ENCODE results near the gene SLC16A8. TPM values are rescaled to one million over a fixed set of nuclear protein-coding genes. Genes with fewer than 3 reads are reported as not detected.
"Not testable (repeated sequence)": the region's sequence is repeated elsewhere in the genome, so short reads cannot be mapped to it uniquely, and the experiment has no call there.

Gene SLC16A8
- total RNA-seq, 2 donors from 2014 or later: 0.39 TPM; not detected in 1

GRCh38 chr22:38118182-38118581 is 34.2 kb upstream of the SLC16A8 start:
- Mint-ChIP-seq H3K36me3 (no peaks in the 10 kb centered on the region), H3K27ac (no peak overlapping the region), H3K9me3 (no peaks in the 10 kb centered on the region)
- ATAC-seq: no peak
- no peak for DNase-seq (ENCODE audit: low spot score in 2 of 2)

GRCh38 chr22:38117556-38117955 is 33.6 kb upstream of the SLC16A8 start:
- not testable (repeated sequence) for DNase-seq (ENCODE audit: low spot score in 2 of 2); H3K9me3 Mint-ChIP-seq

GRCh38 chr22:38115423-38116205 is 31.6 kb upstream of the SLC16A8 start:
- DNase-seq (ENCODE audit: low spot score in 2 of 2) (no peak), ATAC-seq (no peak)
- H3K9me3 Mint-ChIP-seq: no peaks in the 10 kb centered on the region
- no peak overlapping the region for H3K27ac Mint-ChIP-seq
- H3K36me3 Mint-ChIP-seq: no peaks in the 10 kb centered on the region

More at GRCh38 chr22:38117556-38117955, 33.6 kb upstream of the SLC16A8 start:
- not testable (repeated sequence) for H3K36me3 Mint-ChIP-seq, ATAC-seq, H3K27ac Mint-ChIP-seq

- H3K27ac Mint-ChIP-seq: peak overlapping the region in 1 of 2 donors; percentile 88
- no peaks in the 10 kb centered on the region for H3K36me3 Mint-ChIP-seq
- peak; percentile 76 to 89 for DNase-seq (ENCODE audit: low spot score in 2 of 2)
- peak; percentile 89 for ATAC-seq
- no peaks in the 10 kb centered on the region for H3K9me3 Mint-ChIP-seq
Observed at GRCh38 chr22:38114484-38115398, 30.8 kb upstream of the SLC16A8 start.

GRCh38 chr22:38112381-38112780 is 28.4 kb upstream of the SLC16A8 start:
- ATAC-seq (no peak), DNase-seq (ENCODE audit: low spot score in 2 of 2) (no peak)
- Mint-ChIP-seq H3K27ac (no peak overlapping the region), H3K9me3 (no peaks in the 10 kb centered on the region), H3K36me3 (no peaks in the 10 kb centered on the region)

GRCh38 chr22:38111925-38112355 is 28.0 kb upstream of the SLC16A8 start:
- ATAC-seq (no peak), DNase-seq (ENCODE audit: low spot score in 2 of 2) (no peak)
- Mint-ChIP-seq H3K9me3 (no peaks in the 10 kb centered on the region), H3K27ac (no peak overlapping the region), H3K36me3 (no peaks in the 10 kb centered on the region)

GRCh38 chr22:38110863-38111852 is 27.2 kb upstream of the SLC16A8 start:
- H3K36me3 Mint-ChIP-seq: no peaks in the 10 kb centered on the region
- ATAC-seq: no peak
- no peaks in the 10 kb centered on the region for H3K9me3 Mint-ChIP-seq
- peak overlapping the region; percentile 48 to 55 for H3K27ac Mint-ChIP-seq
- DNase-seq (ENCODE audit: low spot score in 2 of 2): no peak

- ATAC-seq (no peak), DNase-seq (ENCODE audit: low spot score in 2 of 2) (no peak)
- H3K27ac Mint-ChIP-seq: peak within 1 kb of the TSS; percentile 62 to 77
- no peaks in the 10 kb centered on the region for H3K9me3 Mint-ChIP-seq
- H3K36me3 Mint-ChIP-seq: no peaks in the 10 kb centered on the region
Observed at GRCh38 chr22:38110008-38110862, 26.3 kb upstream of the SLC16A8 start, which contains the start of gene BAIAP2L2. BAIAP2L2 (minus strand) TSS chr22:38110684; CDS start chr22:38110525, 159 bp downstream.

GRCh38 chr22:38109371-38110001 is 25.5 kb upstream of the SLC16A8 start:
- Mint-ChIP-seq H3K9me3 (no peaks in the 10 kb centered on the region), H3K36me3 (no peaks in the 10 kb centered on the region), H3K27ac (peak overlapping the region; percentile 62 to 77)
- DNase-seq (ENCODE audit: low spot score in 2 of 2) (no peak), ATAC-seq (peak in 1 of 2 donors; percentile 34)

GRCh38 chr22:38108561-38109319 is 24.8 kb upstream of the SLC16A8 start:
- DNase-seq (ENCODE audit: low spot score in 2 of 2) (no peak), ATAC-seq (peak in 1 of 2 donors; percentile 16)
- Mint-ChIP-seq H3K27ac (peak overlapping the region in 1 of 2 donors; percentile 56), H3K36me3 (no peaks in the 10 kb centered on the region), H3K9me3 (no peaks in the 10 kb centered on the region)

GRCh38 chr22:38107692-38108515 is 23.9 kb upstream of the SLC16A8 start:
- DNase-seq (ENCODE audit: low spot score in 2 of 2) (no peak), ATAC-seq (no peak)
- no peaks in the 10 kb centered on the region for H3K9me3 Mint-ChIP-seq
- peak overlapping the region in 1 of 2 donors; percentile 56 for H3K27ac Mint-ChIP-seq
- H3K36me3 Mint-ChIP-seq: no peaks in the 10 kb centered on the region

GRCh38 chr22:38106814-38107578 is 23.0 kb upstream of the SLC16A8 start:
- no peaks in the 10 kb centered on the region for H3K9me3 Mint-ChIP-seq
- DNase-seq (ENCODE audit: low spot score in 2 of 2): no peak
- peak overlapping the region in 1 of 2 donors; percentile 60 for H3K27ac Mint-ChIP-seq
- no peak for ATAC-seq
- no peaks in the 10 kb centered on the region for H3K36me3 Mint-ChIP-seq

- ATAC-seq (no peak), DNase-seq (ENCODE audit: low spot score in 2 of 2) (no peak)
- Mint-ChIP-seq H3K36me3 (no peaks in the 10 kb centered on the region), H3K27ac (no peak overlapping the region), H3K9me3 (no peaks in the 10 kb centered on the region)
Observed at GRCh38 chr22:38104084-38104483, 20.1 kb upstream of the SLC16A8 start.

All from activated naive CD4-positive, alpha-beta T cell treated with anti-CD3 and anti-CD28 coated beads, Interleukin-2, amount 50 U/mL, for 72 hours (primary cell).